ENCODE measurements around the gene CDH15. TPM values are rescaled to one million over a fixed set of nuclear protein-coding genes. Genes with fewer than 3 reads are reported as not detected.

Gene CDH15
- total and polyA plus RNA-seq, 2 donors (not counting 1 experiment from before 2014, with no cell fraction given): not detected

GRCh38 chr16:89133457-89134127 is 38.0 kb upstream of the CDH15 start:
- Histone ChIP-seq H3K4me3 (ENCODE audit: control extremely low read depth in 1 of 5, extremely low read depth in 1 of 5, insufficient read depth in 1 of 5, low read depth in 2 of 5, low read length in 4 of 5) (no peak overlapping the region), H3K27me3 (replicated peaks in 1 of 4; ENCODE audit: control extremely low read depth in 1 of 4, control insufficient read depth in 3 of 4, insufficient read depth in 4 of 4, low read length in 3 of 4) (no peaks in the 10 kb centered on the region), H3K9me3 (ENCODE audit: control extremely low read depth in 1 of 3, control insufficient read depth in 2 of 3, insufficient read depth in 1 of 3, low read length in 2 of 3) (peaks cover 0 to 2% (median 0%) of the 10 kb centered on the region in 3 donors), H4K20me1 (ENCODE audit: control insufficient read depth, insufficient read depth, low read length, poor library complexity, severe bottlenecking) (peaks cover 64% of the 10 kb centered on the region), H2AFZ (ENCODE audit: insufficient read depth, low read depth, low read length, poor library complexity, severe bottlenecking) (no peak overlapping the region), H3K4me1 (ENCODE audit: control insufficient read depth in 2 of 2, insufficient read depth in 2 of 2, low read length in 2 of 2) (no peaks in the 10 kb centered on the region), H3K79me2 (ENCODE audit: control insufficient read depth, insufficient read depth, low read length) (peaks cover 51% of the 10 kb centered on the region), H3K36me3 (replicated peaks in 1 of 2; ENCODE audit: control extremely low read depth in 1 of 2, control insufficient read depth in 1 of 2, extremely low read depth in 1 of 2, insufficient read depth in 2 of 2, low read length in 1 of 2) (peaks cover 0 to 55% of the 10 kb centered on the region in 2 experiments), H3K27ac (ENCODE audit: low read length in 2 of 2) (no peak overlapping the region), H3K4me2 (replicated peaks; ENCODE audit: low read depth, low read length, poor library complexity, severe bottlenecking) (no peak overlapping the region), H3K9ac (ENCODE audit: low read length) (no peak overlapping the region)
- TF ChIP-seq EZH2 (IDR thresholded peaks at IDR 0.05; ENCODE audit: borderline replicate concordance, insufficient read depth, low read depth, low read length, poor library complexity, severe bottlenecking): no peak
- TF ChIP-seq CTCF (IDR thresholded peaks at IDR 0.05): no peak
- no peak overlapping the region for H3K27ac Mint-ChIP-seq
- no peaks in the 10 kb centered on the region for H3K9me3 Mint-ChIP-seq (ENCODE audit: insufficient read depth)
- H3K27me3 Mint-ChIP-seq: no peaks in the 10 kb centered on the region
- no peak for ATAC-seq (ENCODE audit: low read depth)
- ChIA-PET CTCF (interaction anchor here (0.6 kb wide), 1 partner anchor 314 kb away, joined by 3 read pairs; no protein-coding TSS in a partner anchor), POLR2A (no interaction called here)
- WGBS (ENCODE audit: insufficient coverage): 97% methylated on average over 25 of the region's 25 CpGs
- H3K4me3 Mint-ChIP-seq: no peak overlapping the region
- H3K4me1 Mint-ChIP-seq: peaks cover 2% of the 10 kb centered on the region
- DNase-seq: no peak
- intact Hi-C loops (cut with micrococcal nuclease): no loop called here

GRCh38 chr16:89134269-89134668 is 37.3 kb upstream of the CDH15 start:
- H3K4me2 ChIP-seq (replicated peaks; ENCODE audit: low read depth, low read length, poor library complexity, severe bottlenecking): no peak overlapping the region
- H3K27me3 ChIP-seq (replicated peaks in 1 of 4; ENCODE audit: control extremely low read depth in 1 of 4, control insufficient read depth in 3 of 4, insufficient read depth in 4 of 4, low read length in 3 of 4): no peaks in the 10 kb centered on the region
- H3K36me3 ChIP-seq (replicated peaks in 1 of 2; ENCODE audit: control extremely low read depth in 1 of 2, control insufficient read depth in 1 of 2, extremely low read depth in 1 of 2, insufficient read depth in 2 of 2, low read length in 1 of 2): peaks cover 0 to 55% of the 10 kb centered on the region in 2 experiments
- Mint-ChIP-seq H3K9me3 (ENCODE audit: insufficient read depth) (no peaks in the 10 kb centered on the region), H3K27ac (no peak overlapping the region), H3K4me1 (peaks cover 2% of the 10 kb centered on the region), H3K4me3 (no peak overlapping the region), H3K27me3 (no peaks in the 10 kb centered on the region)
- no peaks in the 10 kb centered on the region for H3K4me1 ChIP-seq (ENCODE audit: control insufficient read depth in 2 of 2, insufficient read depth in 2 of 2, low read length in 2 of 2)
- ChIA-PET CTCF (interaction anchor here (0.6 to 0.9 kb wide), 2 partner anchors 9 to 314 kb away, joined by 3 read pairs; no protein-coding TSS in a partner anchor), POLR2A (no interaction called here)
- ATAC-seq (ENCODE audit: low read depth) (no peak), DNase-seq (no peak)
- H3K9ac ChIP-seq (ENCODE audit: low read length): no peak overlapping the region
- no peak overlapping the region for H3K27ac ChIP-seq (ENCODE audit: low read length in 2 of 2)
- no peak overlapping the region for H3K4me3 ChIP-seq (ENCODE audit: control extremely low read depth in 1 of 5, extremely low read depth in 1 of 5, insufficient read depth in 1 of 5, low read depth in 2 of 5, low read length in 4 of 5)
- 97% methylated on average over 13 of the region's 20 CpGs for WGBS (ENCODE audit: insufficient coverage)
- intact Hi-C loops (cut with micrococcal nuclease): no loop called here
- peaks cover 51% of the 10 kb centered on the region for H3K79me2 ChIP-seq (ENCODE audit: control insufficient read depth, insufficient read depth, low read length)
- TF ChIP-seq EZH2 (IDR thresholded peaks at IDR 0.05; ENCODE audit: borderline replicate concordance, insufficient read depth, low read depth, low read length, poor library complexity, severe bottlenecking) (no peak), CTCF (IDR thresholded peaks at IDR 0.05) (no peak)
- peaks cover 64% of the 10 kb centered on the region for H4K20me1 ChIP-seq (ENCODE audit: control insufficient read depth, insufficient read depth, low read length, poor library complexity, severe bottlenecking)
- H3K9me3 ChIP-seq (ENCODE audit: control extremely low read depth in 1 of 3, control insufficient read depth in 2 of 3, insufficient read depth in 1 of 3, low read length in 2 of 3): peaks cover 0 to 2% (median 0%) of the 10 kb centered on the region in 3 donors
- H2AFZ ChIP-seq (ENCODE audit: insufficient read depth, low read depth, low read length, poor library complexity, severe bottlenecking): no peak overlapping the region
